HG03378 (cell line): ENCODE data around the gene FLT3LG.
"Not testable (repeated sequence)": the region's sequence is repeated elsewhere in the genome, so short reads cannot be mapped to it uniquely, and the experiment has no call there.

Source experiments
- ATAC-seq: cut with Tn5 transposase; IDR thresholded peaks from one replicate; pipeline ENCODE4 v1.9.1; 2021; ENCODE audit warnings: mild to moderate bottlenecking, moderate library complexity; ENCODE audit not compliant: unreplicated experiment

The FLT3LG gene

DNA sequence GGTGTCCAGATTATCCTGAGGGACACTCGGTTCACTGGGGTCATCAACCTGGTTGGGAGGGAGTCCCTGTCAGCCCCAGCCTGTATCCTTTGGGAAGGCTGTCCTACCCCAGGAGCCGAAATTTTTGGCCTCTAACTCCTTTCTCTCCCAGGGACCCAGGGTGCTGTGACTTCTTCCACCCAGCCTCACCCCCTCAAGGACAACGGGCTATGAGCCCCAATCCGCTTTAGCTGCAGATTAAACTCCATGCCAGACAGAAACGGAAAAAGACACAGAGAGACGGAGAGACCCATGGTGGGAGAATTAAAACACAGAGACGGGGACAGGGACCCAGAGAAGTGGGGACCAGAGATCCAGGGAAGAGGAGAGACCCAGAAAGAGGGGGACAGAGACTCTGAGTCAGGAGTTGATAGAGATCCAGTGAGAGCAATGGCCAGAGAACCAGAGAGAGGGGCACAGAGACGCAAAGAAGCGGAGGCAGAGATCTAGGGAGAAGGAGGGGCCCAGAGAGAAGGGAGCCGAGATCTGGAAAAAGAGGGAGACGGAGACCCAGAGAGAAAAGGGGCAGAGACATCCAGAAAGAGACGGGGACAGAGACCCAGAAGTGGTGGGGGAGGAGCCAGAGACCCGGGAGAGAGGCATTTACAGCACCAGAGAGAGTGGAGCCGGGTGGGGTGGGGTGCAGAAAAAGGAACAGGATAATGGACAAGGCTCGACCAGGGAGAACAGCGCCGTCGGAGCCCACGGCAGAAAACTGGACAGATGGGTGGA, 33.4 kb upstream of the FLT3LG start:
- no peak for ATAC-seq

DNA sequence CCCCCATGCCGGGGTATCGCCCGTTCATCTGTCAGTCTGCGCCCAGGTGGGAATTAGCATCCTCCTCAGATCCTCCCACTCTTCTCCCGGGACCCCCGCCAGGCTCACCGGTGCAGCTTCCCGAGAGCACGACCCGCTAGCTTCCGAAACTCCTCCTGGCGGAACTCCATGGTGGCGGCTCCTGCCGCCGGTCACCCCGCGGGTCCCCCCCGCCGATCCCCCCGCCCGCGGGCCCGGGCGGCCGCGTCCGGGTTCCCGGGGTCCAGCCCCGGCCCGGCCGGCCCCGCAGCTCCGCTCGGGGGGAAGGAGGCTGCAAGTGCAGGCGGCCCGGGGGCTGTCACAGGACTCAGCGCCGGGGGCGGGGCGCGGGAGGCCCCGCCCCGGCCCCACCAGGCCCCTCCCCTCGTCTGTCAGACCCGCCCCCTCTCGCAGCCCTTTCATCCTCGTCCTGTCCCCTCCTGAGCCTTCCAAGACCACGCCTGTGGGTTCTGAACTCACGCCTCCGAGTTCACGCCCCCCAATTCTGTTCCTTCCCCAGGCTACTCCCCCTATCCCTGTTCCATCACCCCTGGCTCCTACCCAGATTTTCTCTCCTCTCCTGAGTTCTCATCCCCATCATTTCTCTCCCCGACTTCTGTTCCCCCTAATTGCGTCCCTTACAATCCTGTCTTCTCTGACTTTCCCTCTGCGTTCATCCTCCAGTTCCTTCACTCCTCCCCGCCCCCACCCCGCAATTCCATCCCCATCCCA, 32.6 kb upstream of the FLT3LG start, which contains the start of gene SLC17A7:
Gene SLC17A7 (minus strand): TSS at position 318 of the 750 bp plus-strand sequence. CDS start 148 bp downstream, at position 170.
- ATAC-seq = no peak

DNA sequence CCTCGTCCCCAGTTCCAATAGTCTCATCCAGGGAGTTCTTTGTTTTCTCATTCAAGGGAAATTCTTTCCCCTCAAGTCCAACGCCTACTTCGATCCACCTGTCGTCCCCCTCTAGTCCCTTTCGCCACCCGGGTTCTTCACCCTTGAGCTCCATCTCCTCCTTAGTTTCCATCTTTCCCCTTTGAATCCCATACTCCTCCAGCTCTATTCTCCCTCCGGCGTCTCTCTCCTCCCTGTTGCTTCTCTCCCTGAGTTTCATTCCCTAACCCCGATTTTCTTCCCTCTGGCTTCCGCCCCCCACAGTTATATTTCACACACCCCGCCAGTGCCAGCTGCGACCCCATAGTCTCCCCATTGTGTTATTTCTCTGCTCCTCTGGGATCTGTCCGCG, 32.1 kb upstream of the FLT3LG start:
- no peak for ATAC-seq

GRCh38 chr19:49442354-49442753, 31.7 kb upstream of the FLT3LG start:
- no peak for ATAC-seq

GRCh38 chr19:49442771-49443365, 31.1 kb upstream of the FLT3LG start:
- no peak for ATAC-seq

DNA sequence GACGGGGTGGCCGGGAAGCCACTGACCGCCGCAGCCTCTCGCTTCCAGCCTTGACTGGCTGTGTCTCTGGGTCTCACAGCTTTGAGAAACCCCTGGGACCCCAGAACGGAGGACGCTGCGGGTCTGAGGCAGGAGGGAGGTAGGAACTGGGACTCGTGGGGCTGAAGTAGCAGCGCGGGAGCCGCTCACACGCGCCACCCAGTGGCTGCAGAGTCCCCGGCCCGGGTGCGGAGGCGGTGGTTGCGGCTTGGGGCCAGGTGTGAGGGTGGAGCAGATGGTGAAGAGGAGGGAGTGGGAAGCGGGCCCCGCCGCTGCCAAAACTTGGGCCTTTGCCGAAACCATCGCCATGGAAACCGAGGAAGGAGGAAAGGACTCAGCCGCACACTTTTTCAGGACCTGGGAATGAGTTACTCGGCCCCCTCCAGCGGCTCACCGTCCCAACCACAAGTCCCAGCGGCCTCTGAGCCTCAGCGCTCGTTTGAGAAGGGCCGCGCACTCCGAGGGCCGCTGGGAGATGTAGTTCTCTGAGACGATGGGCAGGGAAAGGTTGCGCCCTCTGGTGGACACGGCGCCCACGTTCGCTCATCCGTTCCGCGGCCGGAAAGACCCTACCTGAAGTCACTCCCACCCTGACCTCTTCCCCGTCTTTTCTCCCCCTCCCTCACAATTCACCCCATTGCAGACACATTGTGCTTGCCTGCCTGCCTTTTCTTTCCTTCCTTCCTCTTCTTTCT, 30.5 kb upstream of the FLT3LG start:
- ATAC-seq = peak; percentile 76

DNA sequence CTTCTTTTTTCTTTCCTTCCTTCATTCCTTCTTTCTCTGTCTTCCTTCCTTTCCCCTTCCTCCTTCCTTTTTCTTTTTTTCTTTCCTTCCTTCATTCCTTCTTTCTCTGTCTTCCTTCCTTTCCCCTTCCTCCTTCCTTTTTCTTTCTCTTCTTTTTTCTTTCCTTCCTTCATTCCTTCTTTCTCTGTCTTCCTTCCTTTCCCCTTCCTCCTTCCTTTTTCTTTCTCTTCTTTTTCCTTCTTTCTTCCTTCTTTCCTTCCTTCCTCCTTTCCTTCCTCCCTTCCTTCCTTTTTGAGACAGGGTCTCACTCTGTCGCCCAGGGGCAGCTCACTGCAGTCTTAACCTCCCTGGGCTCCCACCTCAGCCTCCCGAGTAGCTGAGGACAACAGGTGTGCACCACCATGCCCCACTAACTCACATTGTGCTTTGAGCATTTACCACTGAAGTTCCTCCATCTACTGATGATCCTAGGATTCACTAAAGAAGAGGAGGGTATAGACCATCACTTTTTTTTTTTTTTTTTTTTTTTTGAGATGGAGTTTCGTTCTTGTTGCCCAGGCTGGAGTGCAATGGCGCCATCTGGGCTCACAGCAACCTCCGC, 29.8 kb upstream of the FLT3LG start:
- ATAC-seq = not testable (repeated sequence)

DNA sequence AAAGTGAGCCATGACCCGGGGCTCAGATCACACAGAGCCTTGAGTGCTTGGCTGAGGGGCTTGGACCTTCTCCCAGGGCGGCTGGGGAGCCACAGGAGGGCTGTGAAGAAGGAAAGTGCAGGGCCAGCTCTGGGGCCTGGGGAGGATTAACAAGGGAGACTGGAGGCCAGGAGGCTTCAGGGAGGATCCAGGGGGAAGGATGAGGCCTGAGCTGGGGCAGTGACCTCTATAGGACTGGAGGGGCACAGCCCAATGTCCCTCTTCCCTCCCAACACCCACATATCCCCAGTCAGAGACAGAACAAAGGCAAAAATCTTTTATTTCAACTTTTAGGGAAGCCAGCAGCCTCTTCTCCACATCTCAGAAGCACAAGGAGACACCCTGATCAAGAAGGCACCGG, 28.0 kb upstream of the FLT3LG start:
- no peak for ATAC-seq

- no peak for ATAC-seq
Measured at GRCh38 chr19:49447485-49448431, 26.3 kb upstream of the FLT3LG start.

GRCh38 chr19:49448432-49448786, 25.6 kb upstream of the FLT3LG start:
- no peak for ATAC-seq

- ATAC-seq = no peak
Measured at GRCh38 chr19:49450405-49450804, 23.6 kb upstream of the FLT3LG start.

DNA sequence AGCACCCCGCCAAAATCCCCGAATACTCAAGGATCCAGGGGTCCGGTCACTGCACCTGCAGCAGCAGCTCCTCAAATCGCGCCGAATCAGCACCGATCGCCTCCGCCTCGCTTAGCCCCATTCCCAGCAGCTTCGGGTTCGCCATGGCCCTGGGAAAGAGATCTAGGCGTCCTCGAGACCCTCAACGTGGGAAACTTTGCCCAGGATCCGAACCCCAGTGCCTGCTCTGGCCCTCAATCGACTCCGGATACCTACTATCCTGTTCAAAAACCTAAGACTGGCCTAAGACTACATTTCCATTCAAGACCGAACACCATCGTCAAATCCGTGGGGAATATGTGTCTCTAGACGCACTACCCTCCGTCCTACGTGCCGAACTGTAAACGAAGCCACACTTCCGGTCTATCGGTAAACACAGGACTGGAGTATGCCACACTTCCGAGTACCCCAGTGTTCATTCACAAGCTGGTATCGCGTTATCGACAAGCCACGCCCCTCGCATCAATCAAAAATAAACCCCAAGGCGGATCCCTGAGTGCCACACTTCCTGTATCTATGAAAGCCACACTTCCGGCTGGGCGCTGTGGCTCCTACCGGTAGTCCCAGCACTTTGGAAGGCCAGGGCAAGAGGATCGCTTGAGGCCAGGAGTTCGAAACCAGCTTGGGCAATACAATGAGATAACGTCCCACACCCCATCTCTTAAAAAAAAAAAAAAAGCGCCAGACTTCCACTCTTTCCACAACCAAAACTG, 22.4 kb upstream of the FLT3LG start, which contains the start of gene PIH1D1:
Gene PIH1D1 (minus strand): TSS at position 385 of the 752 bp plus-strand sequence. CDS start 240 bp downstream, at position 145.
- ATAC-seq = peak; percentile 53

DNA sequence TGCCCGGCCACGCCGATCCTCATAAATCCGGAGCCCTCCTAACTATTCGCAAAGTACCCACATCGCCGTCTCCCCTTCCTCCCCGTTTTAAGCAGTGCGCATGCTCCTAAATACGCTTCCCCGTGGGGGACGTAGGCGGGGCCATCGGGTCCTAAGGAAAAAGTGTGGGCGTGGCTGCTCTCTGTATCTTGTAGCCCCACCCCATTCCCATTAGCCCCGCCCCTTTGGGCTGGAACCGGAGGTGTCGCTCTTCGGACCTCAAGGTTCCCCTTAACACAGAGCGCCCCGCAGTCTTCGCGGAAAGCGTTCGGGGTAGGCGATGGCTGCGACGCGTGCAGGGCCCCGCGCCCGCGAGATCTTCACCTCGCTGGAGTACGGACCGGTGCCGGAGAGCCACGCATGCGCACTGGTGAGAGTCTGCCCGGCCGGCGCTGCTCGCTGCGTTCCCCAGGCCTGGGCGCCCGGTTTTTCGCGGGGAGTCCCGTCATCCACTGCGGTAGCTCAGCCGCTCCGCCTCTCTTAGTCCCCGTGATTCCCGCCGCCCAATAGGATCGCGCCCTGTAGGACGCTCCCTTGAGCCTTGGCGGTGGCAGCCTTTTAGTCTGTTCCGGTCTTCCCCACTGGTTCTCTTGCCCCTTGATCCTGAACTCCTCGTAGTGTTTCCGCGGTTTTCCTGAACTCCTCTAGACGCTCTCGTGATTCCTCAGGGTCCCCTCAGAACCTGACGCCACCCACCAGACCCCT, 20.8 kb upstream of the FLT3LG start, which contains the start of gene ALDH16A1:
Gene ALDH16A1 (plus strand): TSS at position 213 of the 744 bp plus-strand sequence. CDS start 107 bp downstream, at position 320.
- peak; percentile 71 for ATAC-seq

GRCh38 chr19:49453757-49454240, 20.2 kb upstream of the FLT3LG start:
- no peak for ATAC-seq

DNA sequence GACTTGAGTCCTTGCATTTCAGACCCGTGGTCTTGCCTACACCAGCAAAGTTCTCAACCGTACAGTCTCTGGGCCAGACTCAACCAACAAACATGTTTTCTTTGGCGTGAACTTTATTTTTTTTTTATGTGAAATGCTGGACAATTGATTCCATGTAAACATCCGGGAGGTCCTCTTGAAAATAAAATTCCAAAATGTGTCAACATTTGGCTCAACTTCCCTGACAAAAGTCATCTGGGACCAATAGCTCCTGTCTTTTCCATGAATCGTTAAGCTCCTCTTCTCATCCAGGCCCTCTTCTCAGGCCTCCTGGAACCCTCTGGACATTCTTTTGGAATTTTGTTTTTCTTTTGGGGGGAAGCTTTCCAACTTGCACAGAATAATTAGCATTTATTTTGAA, 18.2 kb upstream of the FLT3LG start:
- no peak for ATAC-seq

DNA sequence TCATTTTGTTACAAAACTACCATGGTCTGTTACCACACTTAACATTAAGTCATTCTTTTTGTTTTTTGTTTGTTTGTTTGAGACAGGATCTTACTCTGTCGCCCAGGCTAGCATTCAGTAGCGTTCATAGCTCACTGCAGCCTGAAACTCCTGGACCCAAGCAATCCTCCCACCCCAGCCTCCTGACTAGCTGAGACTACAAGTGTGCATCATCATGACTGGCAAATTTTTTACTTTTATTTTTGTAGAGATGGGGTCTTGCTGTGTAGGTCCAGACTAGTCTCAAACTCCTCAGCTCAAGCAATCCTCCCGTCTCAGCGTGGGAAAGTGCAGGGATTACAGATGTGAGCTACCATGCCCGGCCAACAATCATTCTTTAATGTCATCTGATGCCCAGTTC, 17.7 kb upstream of the FLT3LG start:
- no peak for ATAC-seq

DNA sequence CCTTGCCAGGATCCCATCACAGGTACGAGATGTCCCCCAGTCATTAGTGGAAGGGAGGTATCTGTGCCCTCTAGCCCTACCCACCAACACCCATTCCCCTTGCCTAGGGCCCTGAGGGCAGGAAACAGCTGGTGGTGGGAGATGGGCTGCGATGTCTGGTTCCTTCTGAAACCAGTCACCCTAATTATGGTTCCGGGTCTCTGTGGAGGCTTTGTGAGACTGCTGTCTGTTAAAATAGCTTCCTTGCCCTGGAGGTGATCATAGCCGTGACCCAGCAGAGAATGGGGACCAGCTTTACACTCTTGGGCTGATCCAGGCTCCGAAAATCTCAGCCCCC, 15.5 kb upstream of the FLT3LG start:
- no peak for ATAC-seq

- no peak for ATAC-seq
Measured at GRCh38 chr19:49459388-49459787, 14.6 kb upstream of the FLT3LG start.
